ENCODE data around the gene FKBP14. TPM values are rescaled to one million over a fixed set of nuclear protein-coding genes. Genes with fewer than 3 reads are reported as not detected.

Gene FKBP14
- total and polyA plus RNA-seq, 2 of the 8 experiments (the other 6 are each of a cell fraction or from before 2014, with no cell fraction given) = 3.2 to 20.7 TPM

- TF ChIP-seq CHD7 (IDR thresholded peaks at IDR 0.05; ENCODE audit: insufficient replicate concordance, low read length) (no peak), BRCA1 (IDR thresholded peaks at IDR 0.05; ENCODE audit: low read depth, low read length) (no peak), GTF2F1 (IDR thresholded peaks at IDR 0.05; ENCODE audit: borderline replicate concordance, low read depth, low read length) (no peak), SIN3A (conservative IDR thresholded peaks at IDR 0.05 in 1 of 2, IDR thresholded peaks at IDR 0.05 in 1 of 2; ENCODE audit: low read depth in 1 of 2, low read length in 2 of 2) (no peak), CTCF (IDR thresholded peaks at IDR 0.05; ENCODE audit: control extremely low read depth in 1 of 3, insufficient read depth in 1 of 3, low read depth in 1 of 3, low read length in 3 of 3) (no peak), RAD21 (IDR thresholded peaks at IDR 0.05 in 1 of 2, conservative IDR thresholded peaks at IDR 0.05 in 1 of 2; ENCODE audit: low read depth in 2 of 2, low read length in 2 of 2) (no peak), ASH2L (IDR thresholded peaks at IDR 0.05; ENCODE audit: low read length) (no peak)
These were observed 19.7 kb upstream of the FKBP14 start (continued) for GRCh38 chr7:30046127-30046770.

Measured in H1 (cell line).